ENCODE results near the gene KRT81. TPM values are rescaled to one million over a fixed set of nuclear protein-coding genes. Genes with fewer than 3 reads are reported as not detected.
A peak's percentile ranks its signal among the peaks of the same experiment; 100 is the strongest.

Gene KRT81
- total RNA-seq, 1 donor from 2014 or later: not detected

DNA sequence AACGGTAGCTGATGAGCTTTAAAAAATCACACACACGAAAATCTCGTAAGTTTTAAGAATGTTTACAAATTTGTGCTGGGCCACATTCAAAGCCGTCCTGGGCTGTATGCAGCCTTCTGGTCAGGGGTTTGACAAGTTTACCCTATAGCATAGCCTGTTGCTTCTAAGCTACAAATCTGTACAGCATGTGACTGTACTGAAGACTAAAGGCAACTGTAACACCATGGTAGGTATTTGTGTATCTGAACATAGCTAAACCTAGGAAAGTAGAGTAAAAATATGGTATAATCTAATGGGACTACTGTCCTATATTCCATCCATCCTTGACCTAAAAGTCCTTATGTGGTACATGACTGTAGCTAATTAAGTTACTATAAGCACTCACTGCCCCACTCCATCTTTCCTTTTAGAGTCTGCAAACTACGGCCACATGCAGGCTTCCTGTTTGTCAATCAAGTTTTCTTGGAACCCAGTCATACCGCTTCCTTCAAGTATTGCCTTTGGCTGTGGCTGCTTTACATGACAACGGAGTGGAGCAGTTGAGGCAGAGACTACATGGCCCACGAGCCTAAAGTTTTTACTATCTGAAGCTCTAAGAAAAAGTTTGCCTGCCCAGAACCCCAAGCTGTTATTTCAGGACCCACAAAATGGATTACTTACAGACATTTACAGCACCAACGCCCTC is 39.8 kb downstream of the KRT81 start:
- DNase-seq: no peak
- no peak overlapping the region for H3K27ac Mint-ChIP-seq (ENCODE audit: unreplicated experiment)
- TF ChIP-seq, protein P1, sequence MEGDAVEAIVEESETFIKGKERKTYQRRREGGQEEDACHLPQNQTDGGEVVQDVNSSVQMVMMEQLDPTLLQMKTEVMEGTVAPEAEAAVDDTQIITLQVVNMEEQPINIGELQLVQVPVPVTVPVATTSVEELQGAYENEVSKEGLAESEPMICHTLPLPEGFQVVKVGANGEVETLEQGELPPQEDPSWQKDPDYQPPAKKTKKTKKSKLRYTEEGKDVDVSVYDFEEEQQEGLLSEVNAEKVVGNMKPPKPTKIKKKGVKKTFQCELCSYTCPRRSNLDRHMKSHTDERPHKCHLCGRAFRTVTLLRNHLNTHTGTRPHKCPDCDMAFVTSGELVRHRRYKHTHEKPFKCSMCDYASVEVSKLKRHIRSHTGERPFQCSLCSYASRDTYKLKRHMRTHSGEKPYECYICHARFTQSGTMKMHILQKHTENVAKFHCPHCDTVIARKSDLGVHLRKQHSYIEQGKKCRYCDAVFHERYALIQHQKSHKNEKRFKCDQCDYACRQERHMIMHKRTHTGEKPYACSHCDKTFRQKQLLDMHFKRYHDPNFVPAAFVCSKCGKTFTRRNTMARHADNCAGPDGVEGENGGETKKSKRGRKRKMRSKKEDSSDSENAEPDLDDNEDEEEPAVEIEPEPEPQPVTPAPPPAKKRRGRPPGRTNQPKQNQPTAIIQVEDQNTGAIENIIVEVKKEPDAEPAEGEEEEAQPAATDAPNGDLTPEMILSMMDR (IDR thresholded peaks at IDR 0.05; ENCODE audit: partially characterized antibody, unreplicated experiment): no peak
- H3K27me3 Mint-ChIP-seq (ENCODE audit: unreplicated experiment): peaks cover 16% of the 10 kb centered on the region
- peaks cover 10% of the 10 kb centered on the region for H3K4me1 Mint-ChIP-seq (ENCODE audit: low read depth, unreplicated experiment)
- H3K36me3 Mint-ChIP-seq (ENCODE audit: unreplicated experiment): no peaks in the 10 kb centered on the region
- peaks cover 11% of the 10 kb centered on the region for H3K9me3 Mint-ChIP-seq (ENCODE audit: unreplicated experiment)
- H3K4me3 Mint-ChIP-seq (ENCODE audit: unreplicated experiment): no peak overlapping the region

GRCh38 chr12:52250048-52250990 is 41.0 kb downstream of the KRT81 start:
- peak; percentile 75 for DNase-seq
- no peaks in the 10 kb centered on the region for H3K36me3 Mint-ChIP-seq (ENCODE audit: unreplicated experiment)
- peaks cover 18% of the 10 kb centered on the region for H3K27me3 Mint-ChIP-seq (ENCODE audit: unreplicated experiment)
- TF ChIP-seq, protein P1 (IDR thresholded peaks at IDR 0.05; ENCODE audit: partially characterized antibody, unreplicated experiment): peak; percentile 44
- peaks cover 8% of the 10 kb centered on the region for H3K9me3 Mint-ChIP-seq (ENCODE audit: unreplicated experiment)
- H3K4me1 Mint-ChIP-seq (ENCODE audit: low read depth, unreplicated experiment): peaks cover 8% of the 10 kb centered on the region
- H3K4me3 Mint-ChIP-seq (ENCODE audit: unreplicated experiment): peak overlapping the region; percentile 77
- H3K27ac Mint-ChIP-seq (ENCODE audit: unreplicated experiment): no peak overlapping the region

- Mint-ChIP-seq H3K4me3 (ENCODE audit: unreplicated experiment) (peak overlapping the region; percentile 77), H3K27me3 (ENCODE audit: unreplicated experiment) (peaks cover 18% of the 10 kb centered on the region), H3K27ac (ENCODE audit: unreplicated experiment) (no peak overlapping the region), H3K4me1 (ENCODE audit: low read depth, unreplicated experiment) (peaks cover 8% of the 10 kb centered on the region), H3K9me3 (ENCODE audit: unreplicated experiment) (peaks cover 8% of the 10 kb centered on the region), H3K36me3 (ENCODE audit: unreplicated experiment) (no peaks in the 10 kb centered on the region)
- TF ChIP-seq, protein P1 (IDR thresholded peaks at IDR 0.05; ENCODE audit: partially characterized antibody, unreplicated experiment): no peak
- DNase-seq: no peak
Observed at GRCh38 chr12:52249511-52250047, 41.8 kb downstream of the KRT81 start.

DNA sequence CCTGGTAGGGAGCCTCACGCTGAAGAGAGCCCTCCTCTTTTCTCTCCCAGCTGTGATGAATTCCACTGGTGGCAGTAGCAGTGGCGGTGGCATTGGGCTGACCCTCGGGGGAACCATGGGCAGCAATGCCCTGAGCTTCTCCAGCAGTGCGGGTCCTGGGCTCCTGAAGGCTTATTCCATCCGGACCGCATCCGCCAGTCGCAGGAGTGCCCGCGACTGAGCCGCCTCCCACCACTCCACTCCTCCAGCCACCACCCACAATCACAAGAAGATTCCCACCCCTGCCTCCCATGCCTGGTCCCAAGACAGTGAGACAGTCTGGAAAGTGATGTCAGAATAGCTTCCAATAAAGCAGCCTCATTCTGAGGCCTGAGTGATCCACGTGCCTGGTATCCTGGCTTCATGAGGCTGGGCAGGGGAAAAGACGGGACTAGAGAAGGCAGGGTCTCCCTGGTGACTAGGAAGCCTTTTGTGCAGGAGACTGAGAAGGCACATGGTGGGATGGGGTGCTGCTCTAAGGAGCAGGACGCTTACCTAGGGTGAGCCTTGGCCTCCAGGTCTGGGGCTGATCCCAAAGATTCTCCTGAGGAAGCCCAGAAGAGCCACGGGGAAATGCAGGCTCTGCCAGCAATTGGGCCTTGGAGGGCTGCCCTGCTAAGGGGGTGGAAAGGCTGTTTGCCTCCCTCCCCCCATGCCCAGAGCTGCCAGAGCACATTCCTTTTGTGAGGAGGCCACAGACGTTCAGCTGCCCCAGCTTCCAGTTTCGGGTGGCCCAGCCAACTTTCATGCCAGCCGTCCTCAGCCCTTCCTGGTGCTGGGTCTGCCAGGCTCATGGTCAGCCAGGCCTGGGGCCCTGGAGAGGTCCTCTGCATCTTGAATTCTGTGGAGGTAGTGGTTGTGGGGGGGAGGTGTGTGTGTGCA is 42.5 kb downstream of the KRT81 start:
- H3K9me3 Mint-ChIP-seq (ENCODE audit: unreplicated experiment): peaks cover 8% of the 10 kb centered on the region
- H3K4me1 Mint-ChIP-seq (ENCODE audit: low read depth, unreplicated experiment): peaks cover 8% of the 10 kb centered on the region
- no peak overlapping the region for H3K27ac Mint-ChIP-seq (ENCODE audit: unreplicated experiment)
- H3K36me3 Mint-ChIP-seq (ENCODE audit: unreplicated experiment): no peaks in the 10 kb centered on the region
- no peak for DNase-seq
- TF ChIP-seq, protein P1 (IDR thresholded peaks at IDR 0.05; ENCODE audit: partially characterized antibody, unreplicated experiment): no peak
- H3K4me3 Mint-ChIP-seq (ENCODE audit: unreplicated experiment): no peak overlapping the region
- peaks cover 18% of the 10 kb centered on the region for H3K27me3 Mint-ChIP-seq (ENCODE audit: unreplicated experiment)

All from glutamatergic neuron (in vitro differentiated cells).